A549 treated with dexamethasone at 1 μM for 4 hours (cell line): ENCODE measurements around the gene TRIM63. TPM values are rescaled to one million over a fixed set of nuclear protein-coding genes. Genes with fewer than 3 reads are reported as not detected.

Source experiments
- total RNA-seq: library from RNA; stranded (reverse); fragments of 200-300 nt; extraction: Qiagen RNA extraction; gene quantifications from 5 replicates; pipeline ENCODE4 v1.2.3, GENCODE V29; 2022

The TRIM63 gene
- 1.7 to 2.8 TPM (median 2.2 TPM) in 5 replicates for total RNA-seq

DNA sequence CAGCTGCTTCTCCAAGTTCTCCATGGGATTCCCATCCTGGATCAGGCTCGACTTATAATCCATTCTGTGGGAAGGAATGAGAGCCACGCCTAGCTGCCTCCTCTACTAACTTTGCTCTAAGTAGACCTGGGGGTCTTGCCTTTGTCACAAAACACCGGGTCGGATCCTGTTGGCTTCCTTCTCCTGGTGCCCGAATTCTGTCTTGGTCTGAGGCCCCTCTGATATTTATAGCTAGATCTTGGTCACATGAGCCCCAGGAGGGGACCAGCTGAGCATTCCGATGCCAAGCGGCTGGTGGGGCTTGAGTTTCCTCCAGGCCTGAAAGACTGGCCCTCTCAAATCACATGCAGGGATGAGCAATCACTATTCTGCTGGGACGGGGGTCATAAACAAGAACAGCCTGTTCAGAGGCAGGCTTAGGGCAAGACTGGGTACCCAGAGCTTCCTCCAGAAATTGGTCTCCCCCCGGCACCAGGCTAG, at the start of gene TRIM63:
TRIM63 (minus strand) TSS at position 199 of the 480 bp plus-strand sequence; CDS start at position 63, 136 bp downstream.

DNA sequence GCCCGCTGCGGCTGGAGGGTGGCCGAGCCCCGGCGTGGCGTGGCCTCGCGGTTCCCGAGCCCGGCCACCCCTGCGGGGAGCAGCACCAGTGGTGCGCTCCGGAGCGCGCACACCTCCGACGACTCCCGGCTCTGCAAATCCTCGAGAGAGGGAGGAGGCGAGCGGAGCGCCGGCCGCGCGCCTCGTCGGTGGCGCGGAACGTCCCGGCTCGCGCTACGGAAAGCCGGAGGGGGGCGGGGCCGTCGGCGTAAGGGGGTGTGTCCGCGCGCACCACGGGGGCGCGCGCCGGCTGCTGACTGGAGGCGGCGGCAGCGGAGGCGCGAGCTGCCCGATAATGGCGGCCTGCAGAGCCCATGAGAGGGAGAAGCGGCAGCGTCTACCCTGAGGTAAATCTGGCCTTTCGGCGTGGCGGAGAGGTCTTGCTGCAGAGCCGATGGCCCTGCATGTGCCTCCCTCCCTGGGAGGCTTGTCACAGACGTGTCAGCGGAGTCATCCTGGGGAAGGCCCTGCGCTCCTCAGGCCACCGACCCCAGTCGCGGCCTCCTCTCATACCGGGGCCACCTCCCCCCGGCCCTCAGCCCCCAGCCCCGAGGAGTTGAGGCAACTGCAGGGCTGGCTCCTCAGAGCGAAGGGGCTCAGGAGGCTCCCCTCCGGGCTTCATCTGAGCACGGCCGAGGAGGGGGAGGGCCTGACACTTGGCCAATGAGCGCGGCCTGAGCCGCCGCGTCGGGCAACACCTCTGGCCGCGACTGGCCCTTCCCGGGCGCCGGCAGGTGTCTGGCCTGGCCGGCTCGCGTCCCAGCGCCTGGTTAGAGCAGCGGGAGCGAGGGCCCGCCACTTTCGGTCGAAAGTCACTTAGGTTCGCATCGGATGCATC, 44.3 kb upstream of the TRIM63 start, which contains the start of gene PDIK1L:
PDIK1L (plus strand) TSS at position 295 of the 877 bp plus-strand sequence. CDS start 2,485 bp downstream, outside the sequence.

DNA sequence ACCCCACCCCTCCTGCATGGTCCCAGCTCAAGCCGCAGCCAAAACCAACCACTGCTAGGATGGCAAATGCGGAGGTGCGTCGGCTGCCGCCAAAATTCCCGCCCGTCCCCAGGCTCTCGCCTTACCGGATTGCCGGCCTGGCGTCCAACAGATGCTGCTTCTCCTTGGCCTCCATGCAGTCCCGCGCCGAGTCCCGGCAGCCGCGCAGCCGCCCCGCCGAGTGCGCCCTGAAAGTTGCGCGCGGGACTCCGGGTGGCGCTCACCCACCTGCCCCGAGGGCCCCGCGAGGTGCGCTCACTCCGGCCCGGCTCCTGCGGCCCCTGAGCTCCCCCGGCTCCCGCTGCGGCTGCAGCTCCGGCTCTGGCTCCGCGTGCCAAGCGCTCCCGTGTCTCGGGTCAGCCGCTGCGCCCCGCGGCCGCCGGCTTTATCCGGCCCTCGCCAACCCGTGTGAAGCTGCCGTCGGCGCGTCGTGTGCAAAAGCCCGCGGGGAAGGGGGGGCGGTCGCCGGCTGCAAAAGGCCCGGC, 21.6 kb downstream of the TRIM63 start, which contains the start of gene SLC30A2:
SLC30A2 (minus strand) TSS at position 397 of the 524 bp plus-strand sequence; CDS start at position 175, 222 bp downstream.

DNA sequence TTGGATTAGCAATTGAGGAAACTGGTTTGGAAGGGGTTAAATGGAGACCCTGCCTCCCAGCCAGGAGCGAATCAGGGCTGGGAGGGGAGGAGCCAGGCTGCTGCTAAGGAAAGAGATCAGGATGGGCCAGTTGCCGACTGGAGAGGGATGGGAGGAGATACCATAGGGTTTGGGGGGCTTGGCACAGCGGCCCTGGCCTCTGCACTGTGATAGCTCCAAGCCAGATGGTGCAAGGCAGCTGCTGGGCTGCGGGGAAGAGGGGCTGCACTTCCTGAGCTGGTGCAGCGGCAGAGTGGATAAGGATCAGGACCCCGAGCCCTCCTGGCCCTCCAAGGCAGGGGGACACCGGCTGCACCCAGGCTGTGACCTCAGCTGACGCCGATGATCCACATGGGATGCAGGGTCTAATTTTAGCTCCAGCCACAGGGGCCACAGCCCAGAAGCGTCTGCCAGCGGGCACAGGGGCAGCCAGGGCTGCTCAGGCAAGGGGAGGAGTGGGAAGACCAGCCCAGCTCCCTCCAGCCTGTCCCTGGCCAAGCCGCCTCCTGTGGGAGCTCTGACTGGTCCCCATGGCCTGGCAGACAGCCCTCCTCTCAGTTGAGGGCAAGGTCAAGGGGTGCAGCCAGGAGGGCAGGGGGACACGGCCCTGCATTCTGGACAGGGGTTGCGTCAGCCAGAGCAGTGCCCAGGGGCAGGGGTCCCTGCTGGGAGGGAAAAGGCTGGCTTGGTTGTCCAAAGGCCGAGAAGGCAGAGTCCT, 45.6 kb downstream of the TRIM63 start, which contains the start of gene EXTL1:
EXTL1 (plus strand) TSS at position 129 of the 757 bp plus-strand sequence. CDS start 872 bp downstream, outside the sequence.

Other genes with a start within 250 kb of the TRIM63 start
- 22.5 to 25.6 TPM (median 23.6 TPM) in 5 replicates for gene MTFR1L, start 247.7 kb downstream of the TRIM63 start, total RNA-seq
- 8.9 to 10.3 TPM (median 9.5 TPM) in 5 replicates for gene AUNIP, start 208.2 kb downstream of the TRIM63 start, total RNA-seq
- gene PAQR7, start 191.9 kb downstream of the TRIM63 start, total RNA-seq: 4.8 to 8.7 TPM (median 7.7 TPM) in 5 replicates
- 223 to 236 TPM (median 227 TPM) in 5 replicates for gene STMN1, start 161.2 kb downstream of the TRIM63 start, total RNA-seq
- gene PAFAH2, start 69.6 kb downstream of the TRIM63 start, total RNA-seq: 6.8 to 8.4 TPM (median 8.0 TPM) in 5 replicates
- gene EXTL1, start 45.9 kb downstream of the TRIM63 start, total RNA-seq: 0.05 TPM in 1 of 5 replicates, not detected in the others
- 0.27 to 0.55 TPM (median 0.36 TPM) in 5 replicates for gene SLC30A2, start 21.5 kb downstream of the TRIM63 start, total RNA-seq
- gene PDIK1L, start 44.2 kb upstream of the TRIM63 start, total RNA-seq: 1.9 to 2.4 TPM (median 2.0 TPM) in 5 replicates
- gene FAM110D, start 91.4 kb upstream of the TRIM63 start, total RNA-seq: 0.04 TPM in 2 of 5 replicates, not detected in the others
- not detected in 5 replicates for gene C1orf232, start 101.3 kb upstream of the TRIM63 start, total RNA-seq
- 46.6 to 63.3 TPM (median 55.0 TPM) in 5 replicates for gene ZNF593, start 102.3 kb upstream of the TRIM63 start, total RNA-seq
- 0.10 to 0.70 TPM in 2 of 5 replicates, not detected in the others for gene ZNF593OS, start 104.2 kb upstream of the TRIM63 start, total RNA-seq
- 0.17 to 0.57 TPM (median 0.31 TPM) in 4 of 5 replicates, not detected in the other for gene CNKSR1, start 109.9 kb upstream of the TRIM63 start, total RNA-seq
- not detected in 5 replicates for gene CATSPER4, start 123.0 kb upstream of the TRIM63 start, total RNA-seq
- 10.7 to 12.9 TPM (median 12.3 TPM) in 5 replicates for gene CEP85, start 166.6 kb upstream of the TRIM63 start, total RNA-seq
- 113 to 153 TPM (median 142 TPM) in 5 replicates for gene SH3BGRL3, start 212.5 kb upstream of the TRIM63 start, total RNA-seq
- gene UBXN11, start 239.0 kb upstream of the TRIM63 start, total RNA-seq: 9.7 to 14.8 TPM (median 13.5 TPM) in 5 replicates